GM10847 (cell line): ENCODE measurements around the gene SLC35B1.

Source experiments
- POLR2A ChIP-seq: IDR thresholded peaks from 2 replicates; pipeline ENCODE4 v1.6.1; 2011; ENCODE audit not compliant: insufficient read length; ENCODE audit errors: extremely low read depth

The SLC35B1 gene

DNA sequence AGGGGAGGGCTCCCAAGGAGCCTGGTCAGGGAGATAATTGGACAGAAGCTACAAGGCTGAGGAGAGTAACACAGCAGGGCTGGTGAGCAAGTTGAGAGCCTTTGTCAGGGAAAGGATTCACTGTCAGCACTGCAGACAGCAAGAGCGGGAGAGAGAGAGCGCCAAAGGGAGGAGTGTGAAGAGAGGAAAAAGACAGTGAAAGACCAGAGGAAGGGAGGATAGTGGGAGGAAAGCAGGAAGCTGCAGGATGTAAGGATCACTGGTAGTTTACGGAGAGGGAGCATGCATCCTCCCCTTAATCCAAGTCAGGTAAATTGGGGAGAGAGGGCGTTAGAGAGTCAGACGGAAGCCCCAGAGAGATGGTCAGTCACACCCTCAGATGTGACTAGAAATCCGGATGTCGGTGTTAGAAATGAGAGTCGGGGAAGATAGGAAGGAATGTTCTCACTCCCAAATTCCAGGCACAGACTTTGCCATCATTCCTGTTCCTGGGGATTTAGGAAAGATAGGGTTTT, 16.0 kb downstream of the SLC35B1 start:
- TF ChIP-seq POLR2A: no peak

DNA sequence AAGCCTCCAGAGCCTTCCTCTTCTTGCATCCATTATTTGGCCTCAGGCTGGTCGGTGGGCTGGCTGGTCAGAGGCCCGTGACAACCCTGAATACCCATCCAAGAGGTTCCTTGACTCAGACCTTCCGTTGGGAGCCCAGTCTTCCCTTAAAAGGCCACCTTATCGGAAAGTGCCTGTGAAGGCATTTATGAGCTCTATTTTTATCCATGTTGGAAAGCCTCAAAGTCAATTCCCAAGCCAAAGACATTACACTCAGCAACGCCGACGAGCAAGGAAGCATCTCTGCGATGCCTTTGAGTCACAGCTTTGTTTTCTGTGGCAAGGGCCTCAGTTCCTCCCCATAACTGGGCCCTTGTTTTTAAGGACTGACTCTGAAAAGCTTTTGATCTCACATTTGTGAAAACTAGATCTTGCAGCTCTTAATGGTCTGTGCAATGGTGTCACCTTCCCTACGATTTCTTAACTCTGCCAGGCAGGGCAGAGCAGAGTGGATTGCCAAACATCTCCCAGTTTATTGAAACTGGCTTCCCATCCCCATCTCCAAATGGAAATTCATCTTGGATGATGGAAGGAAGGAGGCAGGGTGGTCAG, 16.6 kb downstream of the SLC35B1 start:
- no peak for TF ChIP-seq POLR2A

DNA sequence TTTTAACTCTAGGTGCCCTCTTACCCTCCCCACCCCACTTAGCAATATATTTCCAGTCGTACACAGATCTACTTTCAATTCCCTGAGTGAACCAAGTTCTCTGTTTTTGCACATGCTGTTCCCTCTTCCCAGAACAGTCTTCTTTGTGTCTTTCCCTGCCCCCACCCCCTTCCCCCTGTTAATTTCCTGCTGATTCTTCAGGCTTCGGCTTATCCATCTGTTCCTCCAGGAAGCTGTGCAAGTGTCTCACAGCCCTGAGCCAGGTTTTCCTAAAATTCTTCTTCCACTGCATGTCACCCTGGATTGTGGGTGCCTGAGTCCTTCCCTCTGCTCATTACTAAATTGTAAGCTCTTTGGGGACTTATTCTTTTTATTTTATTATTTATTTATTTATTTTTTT, 17.5 kb downstream of the SLC35B1 start:
- no peak for TF ChIP-seq POLR2A

DNA sequence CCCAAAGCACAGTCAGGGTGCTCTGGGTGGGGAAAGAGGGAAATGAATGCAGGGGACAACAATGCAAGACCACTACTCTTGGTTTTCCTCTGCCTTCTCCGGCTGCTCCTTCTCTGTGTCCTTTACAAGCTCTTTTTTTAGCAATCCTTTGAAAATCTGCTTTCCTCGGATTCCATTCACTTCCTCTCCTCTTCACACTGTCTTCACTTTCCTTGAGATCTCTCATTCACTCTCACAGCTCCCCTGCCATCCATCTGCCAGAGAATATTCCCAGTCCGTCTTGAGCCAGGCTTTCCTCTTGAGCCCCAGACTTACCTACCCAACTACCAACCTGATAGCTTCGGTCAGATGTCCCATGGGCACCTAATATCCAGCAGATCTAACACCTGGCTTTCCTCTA, 18.9 kb downstream of the SLC35B1 start:
- TF ChIP-seq POLR2A: no peak

DNA sequence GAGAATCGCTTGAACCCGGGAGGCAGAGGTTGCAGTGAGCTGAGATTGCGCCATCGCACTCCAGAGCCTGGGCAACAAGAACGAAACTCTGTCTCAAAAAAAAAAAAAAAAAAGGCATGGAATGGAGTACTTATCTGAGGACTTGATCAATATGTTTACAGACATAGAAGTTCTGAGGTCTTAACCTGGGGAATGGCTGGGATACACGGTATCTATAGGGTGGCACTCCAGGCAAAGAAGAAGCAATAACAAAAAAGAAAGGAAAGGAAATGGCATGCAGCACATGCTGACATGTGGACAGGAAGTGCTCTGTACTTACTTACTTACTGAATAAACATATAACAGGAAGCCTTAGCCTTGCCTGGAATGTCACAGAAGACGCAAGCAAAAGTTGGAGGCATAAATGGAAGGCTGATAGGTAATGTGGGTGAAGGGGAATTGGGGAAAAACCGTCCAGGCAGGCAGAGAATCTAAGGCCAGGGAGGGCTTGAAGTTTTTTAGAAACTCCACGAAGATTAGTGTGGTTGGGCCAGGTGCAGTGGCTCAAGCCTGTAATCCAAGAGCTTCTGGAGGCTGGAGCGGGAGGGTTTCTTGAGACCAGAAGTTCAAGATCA, 19.8 kb downstream of the SLC35B1 start:
- no peak for TF ChIP-seq POLR2A

DNA sequence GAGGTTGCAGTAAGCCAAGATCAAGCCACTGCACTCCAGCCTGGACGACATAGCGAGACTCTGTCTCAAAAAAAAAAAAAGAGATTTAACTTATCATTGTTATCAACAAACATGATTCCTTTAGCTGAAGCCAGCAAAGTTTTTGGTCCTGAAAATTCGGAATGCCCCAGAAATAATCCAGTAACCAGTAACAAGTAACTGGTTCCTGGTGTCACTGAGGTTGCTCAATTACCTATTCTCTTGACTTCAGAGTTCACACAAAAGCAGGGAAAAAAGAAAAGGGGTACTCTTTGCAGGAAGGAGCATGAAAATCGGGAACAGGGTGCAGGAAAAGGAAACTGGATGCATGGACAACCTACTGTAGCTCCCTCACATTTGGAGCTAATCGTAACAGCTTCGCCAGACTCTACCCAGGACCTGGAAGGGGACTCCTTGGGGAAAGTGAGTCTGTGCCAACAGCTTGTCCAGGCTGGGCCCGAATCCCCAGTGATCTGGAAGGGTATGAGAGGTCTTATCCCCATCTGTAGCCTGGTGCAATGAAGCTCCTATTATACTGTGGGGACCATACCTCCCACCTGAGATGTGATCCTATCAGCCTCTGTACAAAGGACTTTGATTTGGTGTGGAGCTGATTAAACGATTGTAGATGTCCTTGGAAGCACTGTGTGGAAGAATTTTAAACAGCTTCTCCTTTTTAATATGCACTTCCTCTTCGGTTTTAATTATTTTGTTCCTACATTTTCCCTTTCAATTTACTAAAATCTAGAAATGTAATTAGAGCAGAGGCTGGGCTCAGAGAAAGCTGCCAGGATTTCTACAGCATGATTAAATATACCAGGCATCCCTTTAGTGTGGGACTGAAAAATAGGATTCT, 26.4 kb downstream of the SLC35B1 start:
- TF ChIP-seq POLR2A: no peak

DNA sequence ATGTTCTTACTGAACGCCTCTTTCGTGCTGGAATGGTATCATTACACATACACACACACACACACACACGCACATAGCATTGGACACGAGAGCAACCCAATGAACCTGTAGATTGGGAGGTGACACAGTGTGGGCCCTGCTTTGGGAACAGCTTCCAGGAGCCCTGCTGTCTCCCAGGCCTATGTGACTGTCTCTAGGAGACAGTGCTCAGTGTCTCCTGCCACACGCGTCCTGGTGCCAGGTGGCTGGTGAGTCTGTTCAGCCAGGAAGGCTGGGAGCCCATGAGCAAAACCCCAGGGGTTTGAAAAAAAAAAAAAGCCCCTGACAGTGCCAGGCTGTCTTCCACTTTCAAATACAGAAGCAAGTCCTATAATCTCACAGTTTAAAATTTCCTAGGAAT, 27.4 kb downstream of the SLC35B1 start:
- no peak for TF ChIP-seq POLR2A

DNA sequence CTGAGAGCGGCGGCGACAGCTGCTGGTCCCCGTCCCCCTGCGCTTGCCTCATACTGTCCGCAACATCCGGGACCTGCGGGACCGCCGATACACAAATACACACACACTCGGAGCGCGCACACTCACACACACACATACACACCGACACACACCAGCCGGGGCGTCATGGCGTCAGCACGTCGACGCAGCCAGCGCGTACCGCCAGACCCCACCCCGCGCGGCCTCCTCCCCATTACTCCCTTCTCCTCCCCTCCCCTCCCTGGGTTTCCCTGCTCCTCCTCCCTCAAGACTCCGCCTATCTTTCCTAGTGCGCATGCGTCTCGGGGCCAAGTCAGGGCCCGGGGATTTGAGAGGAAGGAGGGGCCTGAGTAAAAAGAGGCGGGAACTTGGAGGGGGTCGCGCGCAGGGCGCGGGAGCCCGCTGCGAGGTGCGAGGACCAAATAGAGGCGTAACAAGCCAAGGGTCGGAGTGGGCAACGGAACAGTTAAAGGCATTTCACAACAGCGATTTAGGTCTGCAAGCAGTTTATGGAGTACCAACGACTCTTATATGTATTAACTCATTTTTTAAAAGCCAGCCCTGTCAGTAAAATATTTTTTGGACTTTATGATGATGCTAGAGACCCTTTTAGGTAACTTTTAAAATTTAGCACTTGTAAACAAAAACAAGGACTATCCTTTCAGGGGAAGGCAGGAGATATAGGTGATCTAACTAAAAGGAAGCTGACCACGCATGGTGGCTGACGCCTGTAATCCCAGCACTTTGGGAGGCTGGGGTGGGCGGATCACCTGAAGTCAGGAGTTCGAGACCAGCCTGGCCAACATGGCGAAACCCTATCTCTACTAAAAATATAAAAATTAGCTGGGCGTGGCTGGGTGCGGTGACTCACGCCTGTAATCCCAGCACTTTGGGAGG, 29.6 kb downstream of the SLC35B1 start, which contains the start of gene SPOP:
Gene SPOP, minus strand, starts transcription at position 165 of the 915 bp plus-strand sequence. CDS start 55,287 bp downstream, outside the sequence.
- peak; percentile 51 for TF ChIP-seq POLR2A

DNA sequence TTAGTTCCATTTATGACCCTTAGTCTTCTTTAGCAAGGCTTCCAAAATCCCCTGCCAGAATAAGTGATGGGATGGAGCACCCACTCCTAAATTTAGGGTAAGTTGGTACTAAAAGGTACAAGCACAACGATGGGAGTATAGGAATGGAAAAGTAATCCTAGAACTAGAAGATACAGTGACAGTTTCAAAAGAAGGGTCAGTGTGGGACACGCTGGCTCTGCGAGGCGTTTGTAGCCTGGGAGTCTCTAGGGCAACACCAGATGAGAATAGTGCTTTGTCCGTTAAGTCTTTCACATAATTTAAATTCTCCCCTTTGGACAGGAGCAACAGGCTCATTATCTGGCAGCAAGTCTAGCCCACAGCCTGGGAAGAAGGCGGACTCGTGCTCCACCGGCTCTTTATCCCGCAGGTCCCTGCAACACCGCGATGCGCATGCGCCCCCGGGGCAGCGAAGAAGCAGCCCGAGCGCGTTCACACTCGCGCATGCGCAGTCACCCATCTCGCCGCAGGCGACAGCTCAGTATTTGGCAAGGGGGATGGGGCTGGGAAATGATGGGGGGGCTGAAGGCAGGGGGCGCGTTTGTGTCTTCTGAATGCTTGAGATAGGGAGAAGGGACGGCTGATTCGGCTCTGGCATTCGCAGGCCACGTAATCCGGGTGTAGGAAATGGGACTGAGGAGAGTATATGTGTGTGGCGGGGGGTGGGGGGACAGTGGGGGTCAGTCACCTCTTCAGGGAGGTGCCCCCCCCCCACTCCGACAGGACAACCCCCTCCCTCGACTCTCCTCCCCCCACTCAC, 30.4 kb downstream of the SLC35B1 start:
- peak; percentile 35 for TF ChIP-seq POLR2A

DNA sequence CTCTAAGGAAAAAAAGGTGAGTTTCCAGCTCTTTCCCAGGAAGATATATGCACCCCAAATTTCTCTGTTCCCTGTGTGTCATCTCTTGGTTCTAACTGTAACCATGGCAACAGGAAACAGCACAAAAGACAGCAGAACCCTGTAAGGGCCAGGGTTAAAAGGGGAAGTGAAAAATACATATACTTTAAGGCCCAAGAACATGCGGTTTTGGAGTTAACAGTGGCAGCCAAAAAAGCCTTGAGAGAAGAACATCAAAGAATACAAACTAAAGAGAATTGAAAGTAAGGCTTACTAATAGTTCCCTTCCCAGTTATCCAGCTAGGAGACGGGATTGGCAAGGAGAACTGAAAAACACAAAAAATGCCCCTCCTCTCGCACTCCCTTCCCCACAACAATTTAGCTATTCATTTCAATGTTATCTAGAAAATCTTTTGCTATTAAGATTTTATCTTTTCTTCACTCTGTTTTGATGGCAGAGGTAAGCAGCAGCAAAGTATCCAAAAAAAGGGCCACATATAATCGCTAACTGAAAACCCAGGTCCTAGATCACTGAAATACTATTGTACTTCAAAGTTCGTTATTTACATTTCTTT, 31.4 kb downstream of the SLC35B1 start:
- TF ChIP-seq POLR2A: no peak

DNA sequence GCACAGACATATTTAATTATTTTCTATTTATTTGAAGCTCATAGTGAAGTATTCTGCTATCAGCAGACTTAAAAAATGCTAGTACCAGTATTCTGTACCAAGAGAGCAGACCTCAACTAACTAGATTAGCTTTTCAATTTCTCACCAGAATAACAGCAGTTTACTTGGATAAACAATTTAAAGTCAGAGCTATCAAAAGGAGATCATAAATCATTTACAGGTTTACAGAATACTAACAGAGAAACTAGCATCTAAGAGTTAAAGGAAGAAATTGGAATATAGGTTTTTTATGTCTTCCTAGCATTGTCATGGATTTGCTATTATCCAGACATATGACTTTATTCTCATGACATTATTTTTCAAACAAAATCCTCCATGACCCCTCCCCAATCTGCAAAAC, 33.3 kb downstream of the SLC35B1 start:
- no peak for TF ChIP-seq POLR2A

DNA sequence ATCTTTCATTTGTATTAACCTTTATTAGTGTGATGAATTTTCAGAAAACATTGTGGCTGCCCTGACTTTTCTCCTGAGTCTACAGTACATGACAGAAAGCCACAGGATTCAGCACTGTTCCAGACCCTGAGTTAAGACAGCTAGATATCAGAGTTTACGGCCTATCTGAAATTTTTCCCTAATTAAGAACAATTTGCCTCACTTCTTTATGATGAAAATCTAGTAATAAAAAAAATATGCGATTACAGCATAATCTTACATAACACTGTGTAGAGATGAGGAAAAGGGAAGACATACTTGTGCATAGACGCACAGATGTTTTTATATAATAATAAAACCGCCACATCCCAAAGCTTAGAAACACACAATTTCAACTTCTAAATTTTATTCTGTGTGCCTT, 37.1 kb downstream of the SLC35B1 start:
- no peak for TF ChIP-seq POLR2A

DNA sequence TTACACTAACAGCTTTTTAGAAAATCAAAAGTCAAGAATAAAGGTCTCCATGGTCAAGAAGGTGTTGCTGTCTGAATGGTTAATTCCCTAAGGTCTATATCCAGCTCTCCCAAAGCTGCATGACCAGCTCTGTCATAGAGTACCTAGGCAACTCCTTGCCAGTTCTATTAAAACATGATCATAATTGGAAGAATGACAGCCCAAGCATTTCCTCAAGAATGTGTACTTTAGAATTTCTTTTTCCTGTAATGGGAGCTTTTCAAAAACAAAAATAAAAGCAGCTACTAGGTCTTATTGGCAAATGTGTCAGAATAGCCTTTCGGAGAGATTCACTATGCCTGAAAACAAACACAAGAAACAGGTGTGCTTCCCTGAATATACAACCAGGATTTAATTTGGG, 37.8 kb downstream of the SLC35B1 start:
- no peak for TF ChIP-seq POLR2A

DNA sequence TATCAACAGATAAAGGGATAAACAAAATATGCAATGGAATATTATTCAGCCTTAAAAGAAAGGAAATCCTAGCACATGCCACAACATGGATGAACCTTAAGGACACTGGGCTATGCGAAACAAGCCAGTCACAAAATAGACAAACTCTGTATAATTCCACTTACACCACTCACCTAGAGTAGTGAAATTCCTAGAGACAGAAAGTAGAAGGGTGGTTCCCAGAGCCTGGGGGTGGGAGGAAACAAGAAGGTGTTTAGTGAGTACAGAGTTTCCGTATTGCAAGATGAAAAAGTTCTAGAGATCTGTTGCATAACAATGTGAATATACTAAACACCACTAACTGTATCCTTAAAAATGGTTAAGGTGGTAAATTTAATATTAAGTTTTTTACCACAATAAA, 39.9 kb downstream of the SLC35B1 start:
- no peak for TF ChIP-seq POLR2A
